GM18951 (cell line): ENCODE data around the gene USH2A.

ENCODE experiments used
- POLR2A ChIP-seq: IDR thresholded peaks from 4 replicates; pipeline ENCODE4 v1.6.1; 2011; ENCODE audit warnings: mild to moderate bottlenecking; ENCODE audit not compliant: insufficient read length, insufficient read depth; ENCODE audit errors: extremely low read depth
- in situ Hi-C: fragments of 300-500 bp; cut with MboI; formaldehyde crosslinking; loops from one replicate; pipeline ENCODE4 v1.12.0; 2022; ENCODE audit warnings: low sequenced_read_pairs, mixed read lengths, inconsistent platforms; ENCODE audit not compliant: unreplicated experiment

The USH2A gene

GRCh38 chr1:215583185-215583749 is 840.0 kb downstream of the USH2A start:
- in situ Hi-C loops: no loop called here
- TF ChIP-seq POLR2A: no peak

- in situ Hi-C loops: no loop called here
Observed at GRCh38 chr1:215581896-215582295, 841.4 kb downstream of the USH2A start.

More at GRCh38 chr1:215581896-215582295, 841.4 kb downstream of the USH2A start:
- TF ChIP-seq POLR2A: no peak
